Measurements from ENCODE around the gene DOK4. TPM values are rescaled to one million over a fixed set of nuclear protein-coding genes. Genes with fewer than 3 reads are reported as not detected.

The DOK4 gene
- total and polyA plus RNA-seq, 4 donors: 7.8 to 24.6 (median 18.1) TPM

GRCh38 chr16:57503366-57503765, 17.1 kb upstream of the DOK4 start (continued):
- TF ChIP-seq, protein P1, sequence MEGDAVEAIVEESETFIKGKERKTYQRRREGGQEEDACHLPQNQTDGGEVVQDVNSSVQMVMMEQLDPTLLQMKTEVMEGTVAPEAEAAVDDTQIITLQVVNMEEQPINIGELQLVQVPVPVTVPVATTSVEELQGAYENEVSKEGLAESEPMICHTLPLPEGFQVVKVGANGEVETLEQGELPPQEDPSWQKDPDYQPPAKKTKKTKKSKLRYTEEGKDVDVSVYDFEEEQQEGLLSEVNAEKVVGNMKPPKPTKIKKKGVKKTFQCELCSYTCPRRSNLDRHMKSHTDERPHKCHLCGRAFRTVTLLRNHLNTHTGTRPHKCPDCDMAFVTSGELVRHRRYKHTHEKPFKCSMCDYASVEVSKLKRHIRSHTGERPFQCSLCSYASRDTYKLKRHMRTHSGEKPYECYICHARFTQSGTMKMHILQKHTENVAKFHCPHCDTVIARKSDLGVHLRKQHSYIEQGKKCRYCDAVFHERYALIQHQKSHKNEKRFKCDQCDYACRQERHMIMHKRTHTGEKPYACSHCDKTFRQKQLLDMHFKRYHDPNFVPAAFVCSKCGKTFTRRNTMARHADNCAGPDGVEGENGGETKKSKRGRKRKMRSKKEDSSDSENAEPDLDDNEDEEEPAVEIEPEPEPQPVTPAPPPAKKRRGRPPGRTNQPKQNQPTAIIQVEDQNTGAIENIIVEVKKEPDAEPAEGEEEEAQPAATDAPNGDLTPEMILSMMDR (IDR thresholded peaks at IDR 0.05; ENCODE audit: low read depth, low read length, missing input control): no peak
- TF ChIP-seq YY1 (IDR thresholded peaks at IDR 0.05) (no peak), FOXA1 (IDR thresholded peaks at IDR 0.05) (no peak), SP1 (IDR thresholded peaks at IDR 0.05) (no peak)

- 88% methylated on average over 12 of the region's 12 CpGs for WGBS
- no peak for DNase-seq (ENCODE audit: low spot score)
These were observed 15.9 kb upstream of the DOK4 start for GRCh38 chr16:57502048-57502775.

GRCh38 chr16:57501492-57501891, 15.2 kb upstream of the DOK4 start:
- peaks cover 5 to 11% (median 7%) of the 10 kb centered on the region in 4 donors for H3K4me1 ChIP-seq (ENCODE audit: control insufficient read depth in 4 of 4, insufficient read depth in 4 of 4, low read length in 3 of 4)
- DNase-seq (ENCODE audit: low spot score): no peak
- no peaks in the 10 kb centered on the region for H3K9me3 ChIP-seq (ENCODE audit: control insufficient read depth in 4 of 4, low read length in 3 of 4)
- no peak overlapping the region for H3K27ac ChIP-seq (ENCODE audit: low read depth in 1 of 2, low read length in 2 of 2)
- H3K36me3 ChIP-seq (ENCODE audit: control insufficient read depth in 4 of 4, insufficient read depth in 3 of 4, low read depth in 1 of 4, low read length in 3 of 4): no peaks in the 10 kb centered on the region
- no peak overlapping the region for H3K4me3 ChIP-seq (ENCODE audit: low read depth in 1 of 3, low read length in 3 of 3)
- H3K9ac ChIP-seq (ENCODE audit: low read depth in 1 of 2, low read length in 2 of 2): no peak overlapping the region
- TF ChIP-seq YY1 (IDR thresholded peaks at IDR 0.05) (no peak), TAF1 (conservative IDR thresholded peaks at IDR 0.05) (no peak)
- no peaks in the 10 kb centered on the region for H3K27me3 ChIP-seq (ENCODE audit: control insufficient read depth in 4 of 4, insufficient read depth in 4 of 4, low read length in 3 of 4)
- 87% methylated on average over 7 of the region's 7 CpGs for WGBS

More at GRCh38 chr16:57502048-57502775, 15.9 kb upstream of the DOK4 start:
- Histone ChIP-seq H3K27me3 (ENCODE audit: control insufficient read depth in 4 of 4, insufficient read depth in 4 of 4, low read length in 3 of 4) (no peaks in the 10 kb centered on the region), H3K4me1 (ENCODE audit: control insufficient read depth in 4 of 4, insufficient read depth in 4 of 4, low read length in 3 of 4) (peaks cover 5 to 11% (median 7%) of the 10 kb centered on the region in 4 donors), H3K9me3 (ENCODE audit: control insufficient read depth in 4 of 4, low read length in 3 of 4) (no peaks in the 10 kb centered on the region), H3K36me3 (ENCODE audit: control insufficient read depth in 4 of 4, insufficient read depth in 3 of 4, low read depth in 1 of 4, low read length in 3 of 4) (no peaks in the 10 kb centered on the region), H3K4me3 (ENCODE audit: low read depth in 1 of 3, low read length in 3 of 3) (no peak overlapping the region), H3K27ac (ENCODE audit: low read depth in 1 of 2, low read length in 2 of 2) (no peak overlapping the region), H3K9ac (ENCODE audit: low read depth in 1 of 2, low read length in 2 of 2) (no peak overlapping the region)
- TF ChIP-seq HNF4G (IDR thresholded peaks at IDR 0.05): no peak
- no peak for TF ChIP-seq GABPA (IDR thresholded peaks at IDR 0.05 in 1 of 2, conservative IDR thresholded peaks at IDR 0.05 in 1 of 2)
- TF ChIP-seq, protein P1 (IDR thresholded peaks at IDR 0.05; ENCODE audit: low read depth, low read length, missing input control): no peak
- no peak for TF ChIP-seq HNF4A (conservative IDR thresholded peaks at IDR 0.05)
- no peak for TF ChIP-seq FOXA2 (IDR thresholded peaks at IDR 0.05)
- TF ChIP-seq JUND (IDR thresholded peaks at IDR 0.05): no peak
- no peak for TF ChIP-seq YY1 (IDR thresholded peaks at IDR 0.05)

DNA sequence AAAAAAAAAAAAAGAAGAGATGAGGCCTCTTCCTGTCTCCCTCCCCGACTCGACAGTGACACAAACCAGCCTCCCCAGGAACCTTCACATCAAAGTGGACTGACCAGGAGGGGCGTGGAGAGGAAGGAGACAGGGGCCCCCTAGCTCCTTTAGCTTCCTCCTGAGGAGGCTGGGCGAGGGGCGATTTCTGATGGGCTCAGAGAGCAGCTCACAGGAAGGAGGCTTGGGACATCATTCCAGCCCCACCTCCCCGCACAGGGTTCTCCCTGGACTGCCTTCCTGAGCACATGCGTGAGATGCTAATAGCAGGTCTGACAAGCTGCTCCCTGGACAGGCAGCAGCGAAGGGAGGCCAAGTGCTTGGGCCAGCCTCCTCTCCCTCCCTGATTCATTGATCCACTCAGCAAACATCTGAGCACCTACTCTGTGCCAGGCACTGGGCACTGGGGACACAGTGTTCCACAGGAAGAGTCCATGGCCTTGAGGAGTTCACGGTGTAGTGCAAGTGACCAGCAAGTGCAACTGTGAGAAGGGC, 14.4 kb upstream of the DOK4 start:
- 42% methylated on average over 9 of the region's 9 CpGs for WGBS
- peaks cover 5 to 11% (median 7%) of the 10 kb centered on the region in 4 donors for H3K4me1 ChIP-seq (ENCODE audit: control insufficient read depth in 4 of 4, insufficient read depth in 4 of 4, low read length in 3 of 4)
- H3K36me3 ChIP-seq (ENCODE audit: control insufficient read depth in 4 of 4, insufficient read depth in 3 of 4, low read depth in 1 of 4, low read length in 3 of 4): no peaks in the 10 kb centered on the region
- no peaks in the 10 kb centered on the region for H3K27me3 ChIP-seq (ENCODE audit: control insufficient read depth in 4 of 4, insufficient read depth in 4 of 4, low read length in 3 of 4)
- H3K27ac ChIP-seq (ENCODE audit: low read depth in 1 of 2, low read length in 2 of 2): no peak overlapping the region
- H3K9ac ChIP-seq (ENCODE audit: low read depth in 1 of 2, low read length in 2 of 2): no peak overlapping the region
- H3K4me3 ChIP-seq (ENCODE audit: low read depth in 1 of 3, low read length in 3 of 3): no peak overlapping the region
- H3K9me3 ChIP-seq (ENCODE audit: control insufficient read depth in 4 of 4, low read length in 3 of 4): no peaks in the 10 kb centered on the region
- DNase-seq (ENCODE audit: low spot score): no peak
- TF ChIP-seq, protein P2, sequence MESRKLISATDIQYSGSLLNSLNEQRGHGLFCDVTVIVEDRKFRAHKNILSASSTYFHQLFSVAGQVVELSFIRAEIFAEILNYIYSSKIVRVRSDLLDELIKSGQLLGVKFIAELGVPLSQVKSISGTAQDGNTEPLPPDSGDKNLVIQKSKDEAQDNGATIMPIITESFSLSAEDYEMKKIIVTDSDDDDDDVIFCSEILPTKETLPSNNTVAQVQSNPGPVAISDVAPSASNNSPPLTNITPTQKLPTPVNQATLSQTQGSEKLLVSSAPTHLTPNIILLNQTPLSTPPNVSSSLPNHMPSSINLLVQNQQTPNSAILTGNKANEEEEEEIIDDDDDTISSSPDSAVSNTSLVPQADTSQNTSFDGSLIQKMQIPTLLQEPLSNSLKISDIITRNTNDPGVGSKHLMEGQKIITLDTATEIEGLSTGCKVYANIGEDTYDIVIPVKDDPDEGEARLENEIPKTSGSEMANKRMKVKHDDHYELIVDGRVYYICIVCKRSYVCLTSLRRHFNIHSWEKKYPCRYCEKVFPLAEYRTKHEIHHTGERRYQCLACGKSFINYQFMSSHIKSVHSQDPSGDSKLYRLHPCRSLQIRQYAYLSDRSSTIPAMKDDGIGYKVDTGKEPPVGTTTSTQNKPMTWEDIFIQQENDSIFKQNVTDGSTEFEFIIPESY (IDR thresholded peaks at IDR 0.05): no peak
- peak; percentile 37 for TF ChIP-seq FOXA1 (IDR thresholded peaks at IDR 0.05)
- peak in 1 of 2 donors; percentile 42 for TF ChIP-seq GABPA (IDR thresholded peaks at IDR 0.05 in 1 of 2, conservative IDR thresholded peaks at IDR 0.05 in 1 of 2)
- TF ChIP-seq TAF1 (conservative IDR thresholded peaks at IDR 0.05): no peak
- TF ChIP-seq, protein P1 (IDR thresholded peaks at IDR 0.05; ENCODE audit: low read depth, low read length, missing input control): no peak
- TF ChIP-seq EGR1 (IDR thresholded peaks at IDR 0.05; ENCODE audit: low read depth in 2 of 2): no peak
- TF ChIP-seq, protein P3, sequence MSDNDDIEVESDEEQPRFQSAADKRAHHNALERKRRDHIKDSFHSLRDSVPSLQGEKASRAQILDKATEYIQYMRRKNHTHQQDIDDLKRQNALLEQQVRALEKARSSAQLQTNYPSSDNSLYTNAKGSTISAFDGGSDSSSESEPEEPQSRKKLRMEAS (IDR thresholded peaks at IDR 0.05): peak; percentile 72
- peak; percentile 55 for TF ChIP-seq YY1 (IDR thresholded peaks at IDR 0.05)
- peak; percentile 95 for TF ChIP-seq SP1 (IDR thresholded peaks at IDR 0.05)
- peak; percentile 94 to 97 for TF ChIP-seq RXRA (IDR thresholded peaks at IDR 0.05)
- TF ChIP-seq FOXA2 (IDR thresholded peaks at IDR 0.05): peak; percentile 52
